ENCODE measurements around the gene PUM2. TPM values are rescaled to one million over a fixed set of nuclear protein-coding genes. Genes with fewer than 3 reads are reported as not detected.

The PUM2 gene
- total and polyA plus RNA-seq, 2 of the 8 experiments (the other 6 are each of a cell fraction or from before 2014, with no cell fraction given) = 46.6 to 114 TPM

- no peak overlapping the region for H3K56ac ChIP-seq (replicated peaks; ENCODE audit: insufficient read length, low read depth, low read length)
- no peak overlapping the region for H3K23ac ChIP-seq (ENCODE audit: insufficient read length)
- no peak overlapping the region for H2BK15ac ChIP-seq (ENCODE audit: low read length)
- no peaks in the 10 kb centered on the region for H3K36me3 ChIP-seq (ENCODE audit: control insufficient read depth in 2 of 4, insufficient read depth in 4 of 4, low read length in 3 of 4)
- peaks cover 0 to 5% of the 10 kb centered on the region in 2 experiments; a peak in 1 of 4 replicates for H3K9me3 ChIP-seq (ENCODE audit: insufficient read depth in 2 of 2, low read depth in 1 of 2, low read length in 1 of 2)
- no peaks in the 10 kb centered on the region; a peak in 1 of 7 replicates for H3K27me3 ChIP-seq (replicated peaks in 1 of 4; ENCODE audit: control insufficient read depth in 3 of 4, extremely low read depth in 1 of 4, insufficient read depth in 3 of 4, low read length in 3 of 4)
- no peak overlapping the region for H2BK120ac ChIP-seq (replicated peaks; ENCODE audit: low read depth, low read length)
- H4K8ac ChIP-seq (ENCODE audit: extremely low read depth, insufficient read depth, low read length) = no peak overlapping the region
- 0 out of 7 replicates have a peak, but pooled peaks cover 0 to 2% (median 0%) of the 10 kb centered on the region in 4 experiments for H3K4me1 ChIP-seq (replicated peaks in 1 of 4; ENCODE audit: control insufficient read depth in 3 of 4, insufficient read depth in 4 of 4, low read length in 3 of 4)
- CTCF ChIA-PET (ENCODE audit: partially characterized antibody) = interaction anchor here (10.0 kb wide), 1 partner anchor 11 kb away, joined by 77 read pairs; no protein-coding TSS in a partner anchor
- H4K5ac ChIP-seq (ENCODE audit: insufficient read length, low read depth, low read length) = no peak overlapping the region
- no peak overlapping the region for H3K9ac ChIP-seq (replicated peaks in 1 of 4; ENCODE audit: extremely low read depth in 1 of 4, low read depth in 3 of 4, low read length in 3 of 4)
- H3K27ac ChIP-seq (ENCODE audit: low read depth, low read length) = no peak overlapping the region
- FAIRE-seq (no peak), DNase-seq (ENCODE audit: low read depth in 1 of 2, low spot score in 2 of 2) (no peak)
- H3K79me1 ChIP-seq (ENCODE audit: low read depth, low read length) = no peaks in the 10 kb centered on the region
- H3K79me2 ChIP-seq (ENCODE audit: control insufficient read depth in 1 of 2, insufficient read depth in 2 of 2, low read length in 2 of 2) = no peaks in the 10 kb centered on the region
- H3K4me3 ChIP-seq (ENCODE audit: extremely low read depth in 1 of 4, insufficient read depth in 2 of 4, low read depth in 3 of 4, low read length in 4 of 4) = no peak overlapping the region
- no peak overlapping the region for H2BK5ac ChIP-seq (ENCODE audit: low read depth, low read length)
- POLR2A ChIA-PET (ENCODE audit: partially characterized antibody) = interaction anchor here (1.3 kb wide), 1 partner anchor 10 kb away, joined by 3 read pairs; no protein-coding TSS in a partner anchor
- H3K14ac ChIP-seq (ENCODE audit: insufficient read length) = no peak overlapping the region
- no peak overlapping the region for H4K91ac ChIP-seq (replicated peaks; ENCODE audit: insufficient read length, low read length)
- no peak overlapping the region for H2BK20ac ChIP-seq (ENCODE audit: low read length)
- TF ChIP-seq USF2 (IDR thresholded peaks at IDR 0.05; ENCODE audit: low read length) = no peak
- TF ChIP-seq SAP30 (IDR thresholded peaks at IDR 0.05; ENCODE audit: insufficient read depth, insufficient replicate concordance, low read length) = no peak
- TF ChIP-seq POU5F1 (IDR thresholded peaks at IDR 0.05; ENCODE audit: low read depth, low read length) = no peak
- no peak for TF ChIP-seq RNF2 (IDR thresholded peaks at IDR 0.05; ENCODE audit: borderline replicate concordance, low read depth, low read length, missing control alignments, poor library complexity, severe bottlenecking)
- TF ChIP-seq EGR1 (IDR thresholded peaks at IDR 0.05; ENCODE audit: borderline replicate concordance, low read depth, low read length) = no peak
- TF ChIP-seq CEBPB (IDR thresholded peaks at IDR 0.05; ENCODE audit: low read depth, low read length) = no peak
- TF ChIP-seq GTF2F1 (IDR thresholded peaks at IDR 0.05; ENCODE audit: borderline replicate concordance, low read depth, low read length) = no peak
- no peak for TF ChIP-seq EP300 (IDR thresholded peaks at IDR 0.05; ENCODE audit: borderline replicate concordance in 1 of 2, low read depth in 2 of 2, low read length in 2 of 2)
- TF ChIP-seq MAFK (IDR thresholded peaks at IDR 0.05; ENCODE audit: low read depth, low read length) = no peak
- TF ChIP-seq KDM4A (IDR thresholded peaks at IDR 0.05; ENCODE audit: low read depth, low read length, severe bottlenecking) = no peak
- 88% methylated on average over 9 of the region's 9 CpGs; no CpG with 5 or more reads in 1 of the 2 experiments for WGBS, 2 experiments (ENCODE audit: extremely low coverage in 1 of 2, insufficient coverage in 1 of 2, insufficient read length in 1 of 2, insufficient replicate concordance in 2 of 2, low coverage in 1 of 2, low lambda C conversion rate in 2 of 2, missing lambda C conversion rate in 1 of 2)
- H2AK5ac ChIP-seq (ENCODE audit: low read depth, low read length) = no peak overlapping the region
- no peak overlapping the region for H3K18ac ChIP-seq (ENCODE audit: extremely low read depth, low read length)
- H3K23me2 ChIP-seq (ENCODE audit: low read depth, low read length) = no peaks in the 10 kb centered on the region
- H2AFZ ChIP-seq (ENCODE audit: low read length) = no peak overlapping the region
- no peak overlapping the region for H3K4ac ChIP-seq (replicated peaks; ENCODE audit: insufficient read length, low read depth, low read length)
- H2BK12ac ChIP-seq (ENCODE audit: low read depth, low read length) = no peak overlapping the region
- no peaks in the 10 kb centered on the region for H4K20me1 ChIP-seq (replicated peaks in 1 of 2; ENCODE audit: control insufficient read depth in 1 of 2, insufficient read depth in 2 of 2, low read length in 2 of 2)
- no peak overlapping the region for H3K4me2 ChIP-seq (ENCODE audit: insufficient read depth in 1 of 2, low read depth in 2 of 2, low read length in 2 of 2)
These were observed 18.7 kb upstream of the PUM2 start for GRCh38 chr2:20369366-20369765.

All from H1 (cell line).